Measurements from ENCODE around the gene MET.
"Not testable (repeated sequence)": the region's sequence is repeated elsewhere in the genome, so short reads cannot be mapped to it uniquely, and the experiment has no call there.

GRCh38 chr7:116746388-116746787 is 74.4 kb downstream of the MET start:
- not testable (repeated sequence) for TF ChIP-seq CTCF (IDR thresholded peaks at IDR 0.05 in 4 of 5, conservative IDR thresholded peaks at IDR 0.05 in 1 of 5); POLR2A (IDR thresholded peaks at IDR 0.05)

All from gastrocnemius medialis (tissue), 4 donors.